Hepatocyte (in vitro differentiated cells): ENCODE results near the gene TEX50. TPM values are rescaled to one million over a fixed set of nuclear protein-coding genes. Genes with fewer than 3 reads are reported as not detected.
A peak's percentile ranks its signal among the peaks of the same experiment; 100 is the strongest.
"Not testable (repeated sequence)": the region's sequence is repeated elsewhere in the genome, so short reads cannot be mapped to it uniquely, and the experiment has no call there.

Experiments used
- DNase-seq: peaks from one replicate; pipeline ENCODE4 v3.0.0-alpha.2; 2016; ENCODE audit warnings: low spot score
- H2AFZ ChIP-seq: fragments of 200-600 bp; sonication (generic); 2 replicates; pipeline ENCODE4 v1.6.0; 2016; ENCODE audit warnings: antibody characterized with exemption, mild to moderate bottlenecking
- H3K27ac ChIP-seq: fragments of 200-600 bp; sonication (generic); 2 replicates; pipeline ENCODE4 v1.5.1; 2016; ENCODE audit warnings: mild to moderate bottlenecking
- H3K27me3 ChIP-seq: fragments of 200-600 bp; sonication (generic); 2 replicates; pipeline ENCODE4 v1.6.1; 2016
- H3K36me3 ChIP-seq: fragments of 200-600 bp; sonication (generic); replicated peaks from 2 replicates; pipeline ENCODE4 v1.5.1; 2016; ENCODE audit warnings: low read depth; ENCODE audit not compliant: insufficient read depth
- H3K4me1 ChIP-seq: fragments of 200-600 bp; sonication (generic); 2 replicates; pipeline ENCODE4 v1.5.1; 2016; ENCODE audit warnings: mild to moderate bottlenecking, moderate library complexity; ENCODE audit not compliant: insufficient read depth
- H3K4me2 ChIP-seq: fragments of 200-600 bp; sonication (generic); 2 replicates; pipeline ENCODE4 v1.6.0; 2016
- H3K4me3 ChIP-seq: fragments of 200-600 bp; sonication (generic); 2 replicates; pipeline ENCODE4 v1.5.1; 2016; ENCODE audit warnings: mild to moderate bottlenecking
- H3K79me2 ChIP-seq: fragments of 200-600 bp; sonication (generic); 2 replicates; pipeline ENCODE4 v1.6.0; 2017; ENCODE audit warnings: mild to moderate bottlenecking
- H3K9me2 ChIP-seq: fragments of 200-600 bp; sonication (generic); replicated peaks from 2 replicates; pipeline ENCODE4 v1.6.0; 2017; ENCODE audit warnings: mild to moderate bottlenecking; ENCODE audit not compliant: insufficient read depth
- H3K9me3 ChIP-seq: fragments of 200-600 bp; sonication (generic); 2 replicates; pipeline ENCODE4 v1.5.1; 2016; ENCODE audit warnings: low read depth, mild to moderate bottlenecking
- H4K20me1 ChIP-seq: fragments of 200-600 bp; sonication (generic); 2 replicates; pipeline ENCODE4 v1.6.0; 2016; ENCODE audit warnings: mild to moderate bottlenecking; ENCODE audit not compliant: insufficient read depth, poor library complexity, severe bottlenecking
- CTCF ChIP-seq: fragments of 200-600 bp; sonication (generic); IDR thresholded peaks from 2 replicates; pipeline ENCODE4 v1.5.1; 2016; ENCODE audit warnings: antibody characterized with exemption, mild to moderate bottlenecking; ENCODE audit not compliant: poor library complexity
- EZH2 ChIP-seq: fragments of 200-600 bp; sonication (generic); IDR thresholded peaks from 2 replicates; pipeline ENCODE4 v1.6.1; 2016; ENCODE audit warnings: antibody characterized with exemption, mild to moderate bottlenecking, borderline replicate concordance
- EZH2phosphoT487 ChIP-seq: fragments of 200-600 bp; sonication (generic); IDR thresholded peaks from one replicate; pipeline ENCODE4 v1.6.1; 2018; ENCODE audit warnings: antibody characterized with exemption, mild to moderate bottlenecking, low read depth, moderate library complexity; ENCODE audit not compliant: unreplicated experiment, severe bottlenecking
- WGBS: methylation state at CpG from one replicate; pipeline ENCODE4 v1.1.6; 2016; ENCODE audit warnings: low lambda C conversion rate; ENCODE audit errors: missing lambda C conversion rate; 5-methylcytosine and 5-hydroxymethylcytosine counted together
- polyA plus RNA-seq: library from polyadenylated mRNA; unstranded; fragments of >200 nt; fragmentation: Nextera tagmentation; extraction: Ambion mirVana; gene quantifications from 2 replicates; pipeline ENCODE4 v1.2.1, GENCODE V29; 2016
- total RNA-seq: library from RNA; depleted of rRNA; stranded (reverse); fragments of >200 nt; gene quantifications from 2 replicates; pipeline ENCODE4 v1.2.3, GENCODE V29; 2014

TEX50 gene
- total and polyA plus RNA-seq, 2 experiments from 2014 or later: not detected

- Histone ChIP-seq H3K79me2 (no peaks in the 10 kb centered on the region), H3K27me3 (no peaks in the 10 kb centered on the region), H3K4me2 (no peak overlapping the region), H3K9me3 (no peaks in the 10 kb centered on the region), H4K20me1 (no peaks in the 10 kb centered on the region), H3K4me3 (no peak overlapping the region), H3K9me2 (no peaks in the 10 kb centered on the region), H2AFZ (no peak overlapping the region), H3K27ac (no peak overlapping the region), H3K4me1 (no peaks in the 10 kb centered on the region), H3K36me3 (no peaks in the 10 kb centered on the region)
- DNase-seq: no peak
- WGBS: 90% methylated on average over 4 of the region's 4 CpGs
- TF ChIP-seq EZH2phosphoT487: no peak
- no peak for TF ChIP-seq CTCF
- no peak for TF ChIP-seq EZH2
These were observed 18.3 kb upstream of the TEX50 start for GRCh38 chr1:173616859-173617258.

GRCh38 chr1:173627269-173627668 lies 7.9 kb upstream of the TEX50 start:
- Histone ChIP-seq H4K20me1 (no peaks in the 10 kb centered on the region), H3K36me3 (no peaks in the 10 kb centered on the region), H3K27me3 (no peaks in the 10 kb centered on the region), H3K79me2 (no peaks in the 10 kb centered on the region), H3K9me3 (no peaks in the 10 kb centered on the region), H3K4me1 (no peaks in the 10 kb centered on the region), H3K9me2 (no peaks in the 10 kb centered on the region), H2AFZ (no peak overlapping the region), H3K27ac (no peak overlapping the region), H3K4me3 (no peak overlapping the region), H3K4me2 (no peak overlapping the region)
- no peak for DNase-seq
- TF ChIP-seq EZH2 (no peak), CTCF (no peak), EZH2phosphoT487 (no peak)

GRCh38 chr1:173628888-173629287 lies 6.2 kb upstream of the TEX50 start:
- Histone ChIP-seq H3K9me2 (no peaks in the 10 kb centered on the region), H3K27ac (no peak overlapping the region), H3K9me3 (no peaks in the 10 kb centered on the region), H2AFZ (no peak overlapping the region), H3K4me1 (no peaks in the 10 kb centered on the region), H4K20me1 (no peaks in the 10 kb centered on the region), H3K79me2 (no peaks in the 10 kb centered on the region), H3K4me2 (no peak overlapping the region), H3K36me3 (no peaks in the 10 kb centered on the region), H3K27me3 (no peaks in the 10 kb centered on the region), H3K4me3 (no peak overlapping the region)
- TF ChIP-seq CTCF (peak; percentile 4), EZH2phosphoT487 (no peak)
- DNase-seq: no peak
- 79% methylated on average over 3 of the region's 3 CpGs for WGBS

- H3K9me3 ChIP-seq, H3K36me3 ChIP-seq, H3K9me2 ChIP-seq, H3K4me1 ChIP-seq, H3K27me3 ChIP-seq, H3K79me2 ChIP-seq, H4K20me1 ChIP-seq: not testable (repeated sequence)
- Histone ChIP-seq H2AFZ (peak overlapping the region; percentile 30), H3K27ac (peak overlapping the region; percentile 79), H3K4me2 (peak overlapping the region; percentile 64), H3K4me3 (peak overlapping the region; percentile 23)
- DNase-seq: peak; percentile 7
- 62% methylated on average over 6 of the region's 6 CpGs for WGBS
These were observed 2.3 kb downstream of the TEX50 start for GRCh38 chr1:173637236-173638042.
